Measurements from ENCODE around the gene SLC25A47. TPM values are rescaled to one million over a fixed set of nuclear protein-coding genes. Genes with fewer than 3 reads are reported as not detected.

Gene SLC25A47
- total and polyA plus RNA-seq, 2 experiments from 2014 or later, result 1.8 TPM

- Histone ChIP-seq H2AFZ (no peak overlapping the region), H3K27me3 (no peaks in the 10 kb centered on the region), H3K4me3 (no peak overlapping the region), H3K4me2 (no peak overlapping the region), H3K9me3 (ENCODE audit: low read depth) (no peaks in the 10 kb centered on the region), H4K20me1 (ENCODE audit: insufficient read depth, poor library complexity, severe bottlenecking) (no peaks in the 10 kb centered on the region), H3K9me2 (replicated peaks; ENCODE audit: insufficient read depth) (no peaks in the 10 kb centered on the region), H3K4me1 (ENCODE audit: insufficient read depth) (peaks cover 7% of the 10 kb centered on the region), H3K36me3 (replicated peaks; ENCODE audit: insufficient read depth, low read depth) (no peaks in the 10 kb centered on the region), H3K27ac (peak overlapping the region; percentile 58), H3K79me2 (no peaks in the 10 kb centered on the region)
- WGBS (ENCODE audit: low lambda C conversion rate, missing lambda C conversion rate), result 79% methylated on average over 14 of the region's 14 CpGs
- no peak for TF ChIP-seq EZH2 (IDR thresholded peaks at IDR 0.05; ENCODE audit: borderline replicate concordance)
- no peak for DNase-seq (ENCODE audit: low spot score)
Measured at GRCh38 chr14:100348784-100349685, 25.9 kb downstream of the SLC25A47 start.

- WGBS (ENCODE audit: low lambda C conversion rate, missing lambda C conversion rate), result 98% methylated on average over 11 of the region's 11 CpGs
- no peaks in the 10 kb centered on the region for H4K20me1 ChIP-seq (ENCODE audit: insufficient read depth, poor library complexity, severe bottlenecking)
- no peaks in the 10 kb centered on the region for H3K27me3 ChIP-seq
- no peak for DNase-seq (ENCODE audit: low spot score)
- no peaks in the 10 kb centered on the region for H3K36me3 ChIP-seq (replicated peaks; ENCODE audit: insufficient read depth, low read depth)
- no peak overlapping the region for H3K4me2 ChIP-seq
- H3K4me3 ChIP-seq, result no peak overlapping the region
- H3K9me3 ChIP-seq (ENCODE audit: low read depth), result no peaks in the 10 kb centered on the region
- no peaks in the 10 kb centered on the region for H3K9me2 ChIP-seq (replicated peaks; ENCODE audit: insufficient read depth)
- H3K4me1 ChIP-seq (ENCODE audit: insufficient read depth), result peaks cover 7% of the 10 kb centered on the region
- no peak overlapping the region for H3K27ac ChIP-seq
- TF ChIP-seq EZH2phosphoT487 (IDR thresholded peaks at IDR 0.05; ENCODE audit: low read depth, severe bottlenecking, unreplicated experiment), result no peak
- no peak for TF ChIP-seq EZH2 (IDR thresholded peaks at IDR 0.05; ENCODE audit: borderline replicate concordance)
- no peak for TF ChIP-seq CTCF (IDR thresholded peaks at IDR 0.05; ENCODE audit: poor library complexity)
- H2AFZ ChIP-seq, result no peak overlapping the region
- H3K79me2 ChIP-seq, result peaks cover under 1% of the 10 kb centered on the region
Measured at GRCh38 chr14:100350276-100350926, 27.3 kb downstream of the SLC25A47 start.

- Histone ChIP-seq H3K4me1 (ENCODE audit: insufficient read depth) (peaks cover 7% of the 10 kb centered on the region), H4K20me1 (ENCODE audit: insufficient read depth, poor library complexity, severe bottlenecking) (no peaks in the 10 kb centered on the region), H3K9me2 (replicated peaks; ENCODE audit: insufficient read depth) (no peaks in the 10 kb centered on the region), H3K9me3 (ENCODE audit: low read depth) (no peaks in the 10 kb centered on the region), H3K27ac (no peak overlapping the region), H3K4me3 (no peak overlapping the region), H3K4me2 (no peak overlapping the region), H2AFZ (no peak overlapping the region), H3K79me2 (peaks cover 5% of the 10 kb centered on the region), H3K36me3 (replicated peaks; ENCODE audit: insufficient read depth, low read depth) (no peaks in the 10 kb centered on the region), H3K27me3 (no peaks in the 10 kb centered on the region)
- 95% methylated on average over 5 of the region's 5 CpGs for WGBS (ENCODE audit: low lambda C conversion rate, missing lambda C conversion rate)
- TF ChIP-seq EZH2 (IDR thresholded peaks at IDR 0.05; ENCODE audit: borderline replicate concordance) (no peak), CTCF (IDR thresholded peaks at IDR 0.05; ENCODE audit: poor library complexity) (no peak), EZH2phosphoT487 (IDR thresholded peaks at IDR 0.05; ENCODE audit: low read depth, severe bottlenecking, unreplicated experiment) (no peak)
- DNase-seq (ENCODE audit: low spot score), result no peak
Measured at GRCh38 chr14:100350986-100351385, 27.8 kb downstream of the SLC25A47 start.

GRCh38 chr14:100358396-100358795, 35.3 kb downstream of the SLC25A47 start:
- Histone ChIP-seq H3K27me3 (no peaks in the 10 kb centered on the region), H3K27ac (no peak overlapping the region)
- WGBS (ENCODE audit: low lambda C conversion rate, missing lambda C conversion rate), result 97% methylated on average over 2 of the region's 2 CpGs

More at GRCh38 chr14:100358396-100358795, 35.3 kb downstream of the SLC25A47 start:
- H3K4me1 ChIP-seq (ENCODE audit: insufficient read depth), result peaks cover 18% of the 10 kb centered on the region
- no peak overlapping the region for H2AFZ ChIP-seq
- no peaks in the 10 kb centered on the region for H4K20me1 ChIP-seq (ENCODE audit: insufficient read depth, poor library complexity, severe bottlenecking)
- DNase-seq (ENCODE audit: low spot score), result no peak
- no peak overlapping the region for H3K4me2 ChIP-seq
- no peak for TF ChIP-seq EZH2 (IDR thresholded peaks at IDR 0.05; ENCODE audit: borderline replicate concordance)
- no peak for TF ChIP-seq EZH2phosphoT487 (IDR thresholded peaks at IDR 0.05; ENCODE audit: low read depth, severe bottlenecking, unreplicated experiment)
- TF ChIP-seq CTCF (IDR thresholded peaks at IDR 0.05; ENCODE audit: poor library complexity), result no peak
- peaks cover 9% of the 10 kb centered on the region for H3K79me2 ChIP-seq
- no peak overlapping the region for H3K4me3 ChIP-seq
- H3K9me3 ChIP-seq (ENCODE audit: low read depth), result no peaks in the 10 kb centered on the region
- no peaks in the 10 kb centered on the region for H3K9me2 ChIP-seq (replicated peaks; ENCODE audit: insufficient read depth)
- no peaks in the 10 kb centered on the region for H3K36me3 ChIP-seq (replicated peaks; ENCODE audit: insufficient read depth, low read depth)

Data from hepatocyte (in vitro differentiated cells).